Cardiac muscle cell (in vitro differentiated cells and primary cell): ENCODE measurements around the gene ERG. TPM values are rescaled to one million over a fixed set of nuclear protein-coding genes. Genes with fewer than 3 reads are reported as not detected.

Source experiments
- DNase-seq, 2 donors: peaks; one replicate each; pipeline versions ENCODE4 v3.0.0 to v3.0.0-alpha.2; 2010 to 2017; ENCODE audit warnings: low read depth in 1 of 2, low spot score in 1 of 2
- H3K27ac ChIP-seq: fragments of 200-600 bp; sonication (generic); 2 replicates; pipeline ENCODE4 v1.5.1; 2016
- H3K27me3 ChIP-seq: fragments of 200-600 bp; sonication (generic); 2 replicates; pipeline ENCODE4 v1.6.0; 2016; ENCODE audit warnings: control low read depth
- H3K36me3 ChIP-seq: fragments of 200-600 bp; sonication (generic); 2 replicates; pipeline ENCODE4 v1.5.1; 2016; ENCODE audit warnings: control low read depth
- H3K4me1 ChIP-seq: fragments of 200-600 bp; sonication (generic); 2 replicates; pipeline ENCODE4 v1.8.1; 2017; ENCODE audit warnings: low read depth, mild to moderate bottlenecking, mixed run types
- H3K4me3 ChIP-seq: fragments of 200-600 bp; sonication (generic); 2 replicates; pipeline ENCODE4 v1.5.1; 2016; ENCODE audit warnings: mild to moderate bottlenecking
- H3K9me3 ChIP-seq: fragments of 200-600 bp; sonication (generic); 2 replicates; pipeline ENCODE4 v1.5.1; 2017; ENCODE audit warnings: low read depth, mild to moderate bottlenecking, control low read depth
- polyA plus RNA-seq: library from polyadenylated mRNA; unstranded; fragments of >200 nt; fragmentation: Nextera tagmentation; extraction: Ambion mirVana; gene quantifications from 2 replicates; pipeline ENCODE4 v1.2.1, GENCODE V29; 2016
- total RNA-seq: library from RNA; depleted of rRNA; stranded (reverse); fragments of >200 nt; gene quantifications from 2 replicates; pipeline ENCODE4 v1.2.3, GENCODE V29; 2016
- TF ChIP-seq, protein P1 (sequence below): IDR thresholded peaks from 2 replicates; pipeline ENCODE4 v1.5.1; 2012; ENCODE audit warnings: low read depth, mild to moderate bottlenecking, low read length

The ERG gene
- total and polyA plus RNA-seq, 2 experiments from 2014 or later = 1.5 TPM; not detected in 1

DNA sequence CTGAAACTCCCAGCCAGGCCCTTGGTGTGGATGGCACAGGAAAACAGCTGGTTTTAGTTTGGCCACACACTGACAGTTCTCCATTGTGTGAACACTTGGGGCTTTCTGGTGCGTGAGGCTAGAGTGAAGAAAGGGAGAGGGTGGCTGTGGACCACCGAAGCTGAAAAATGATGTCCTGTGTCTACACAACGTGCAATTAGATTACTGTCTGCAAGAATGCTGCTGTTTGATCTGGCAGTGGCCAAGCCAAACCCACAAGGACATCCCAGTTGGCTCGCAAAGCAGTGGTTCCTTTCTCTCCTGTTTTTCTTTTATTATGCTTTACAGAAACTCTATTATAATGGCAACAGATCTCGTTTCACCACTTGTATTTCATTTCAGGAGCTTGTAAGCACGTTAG lies 58.9 kb downstream of the ERG start:
- Histone ChIP-seq H3K27ac (no peak overlapping the region), H3K4me1 (peaks cover 7% of the 10 kb centered on the region), H3K9me3 (no peaks in the 10 kb centered on the region), H3K27me3 (no peaks in the 10 kb centered on the region), H3K4me3 (no peak overlapping the region), H3K36me3 (no peaks in the 10 kb centered on the region)
- TF ChIP-seq, protein P1, sequence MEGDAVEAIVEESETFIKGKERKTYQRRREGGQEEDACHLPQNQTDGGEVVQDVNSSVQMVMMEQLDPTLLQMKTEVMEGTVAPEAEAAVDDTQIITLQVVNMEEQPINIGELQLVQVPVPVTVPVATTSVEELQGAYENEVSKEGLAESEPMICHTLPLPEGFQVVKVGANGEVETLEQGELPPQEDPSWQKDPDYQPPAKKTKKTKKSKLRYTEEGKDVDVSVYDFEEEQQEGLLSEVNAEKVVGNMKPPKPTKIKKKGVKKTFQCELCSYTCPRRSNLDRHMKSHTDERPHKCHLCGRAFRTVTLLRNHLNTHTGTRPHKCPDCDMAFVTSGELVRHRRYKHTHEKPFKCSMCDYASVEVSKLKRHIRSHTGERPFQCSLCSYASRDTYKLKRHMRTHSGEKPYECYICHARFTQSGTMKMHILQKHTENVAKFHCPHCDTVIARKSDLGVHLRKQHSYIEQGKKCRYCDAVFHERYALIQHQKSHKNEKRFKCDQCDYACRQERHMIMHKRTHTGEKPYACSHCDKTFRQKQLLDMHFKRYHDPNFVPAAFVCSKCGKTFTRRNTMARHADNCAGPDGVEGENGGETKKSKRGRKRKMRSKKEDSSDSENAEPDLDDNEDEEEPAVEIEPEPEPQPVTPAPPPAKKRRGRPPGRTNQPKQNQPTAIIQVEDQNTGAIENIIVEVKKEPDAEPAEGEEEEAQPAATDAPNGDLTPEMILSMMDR = no peak
- peak in 1 of 2 donors; percentile 55 for DNase-seq

DNA sequence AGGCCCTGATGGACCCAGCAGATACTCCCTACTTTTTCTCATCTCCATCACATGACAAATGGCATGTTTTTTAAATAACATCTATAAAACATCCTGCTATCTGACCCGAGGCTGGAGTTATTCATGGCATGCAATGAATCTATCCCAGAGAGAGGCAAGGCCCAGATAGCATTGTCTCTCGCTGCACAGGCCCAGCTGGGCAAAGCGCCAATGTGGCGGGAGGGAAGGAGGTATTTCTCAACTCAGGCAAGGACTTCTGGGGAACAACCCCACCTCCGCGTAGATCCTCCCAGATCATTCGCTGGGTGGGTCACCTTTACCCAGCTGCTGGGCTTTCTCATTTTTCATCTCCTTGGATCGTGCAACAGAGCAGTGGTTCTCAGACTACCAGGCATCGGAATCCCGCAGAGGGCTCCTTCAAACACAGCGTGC lies 59.8 kb downstream of the ERG start:
- TF ChIP-seq, protein P1 = no peak
- Histone ChIP-seq H3K4me1 (peaks cover 7% of the 10 kb centered on the region), H3K4me3 (no peak overlapping the region), H3K27me3 (no peaks in the 10 kb centered on the region), H3K27ac (no peak overlapping the region), H3K36me3 (no peaks in the 10 kb centered on the region), H3K9me3 (no peaks in the 10 kb centered on the region)
- peak; percentile 27 to 98 for DNase-seq

DNA sequence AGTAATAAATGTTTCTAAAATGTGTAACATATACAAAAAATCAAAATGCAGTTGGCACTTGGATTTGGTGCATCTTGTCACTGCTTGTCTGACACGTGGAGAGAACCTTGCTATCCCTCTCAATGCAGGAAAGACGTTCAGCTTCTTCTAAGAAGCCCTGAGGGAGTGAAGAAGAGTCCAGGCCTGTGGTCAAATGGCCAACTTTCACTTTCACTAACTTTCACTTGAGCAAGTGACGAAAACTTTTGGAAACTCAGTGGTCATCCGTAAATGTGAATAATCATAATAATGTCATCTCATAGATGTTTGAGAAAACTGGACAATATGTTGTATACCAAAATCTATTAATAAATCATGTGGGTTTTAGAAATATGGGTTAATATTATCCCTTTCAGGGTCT lies 61.9 kb downstream of the ERG start:
- H3K4me1 ChIP-seq = peaks cover 7% of the 10 kb centered on the region
- DNase-seq = no peak
- no peaks in the 10 kb centered on the region for H3K9me3 ChIP-seq
- TF ChIP-seq, protein P1 = no peak
- H3K27ac ChIP-seq = no peak overlapping the region
- H3K36me3 ChIP-seq = no peaks in the 10 kb centered on the region
- no peaks in the 10 kb centered on the region for H3K27me3 ChIP-seq
- no peak overlapping the region for H3K4me3 ChIP-seq

DNA sequence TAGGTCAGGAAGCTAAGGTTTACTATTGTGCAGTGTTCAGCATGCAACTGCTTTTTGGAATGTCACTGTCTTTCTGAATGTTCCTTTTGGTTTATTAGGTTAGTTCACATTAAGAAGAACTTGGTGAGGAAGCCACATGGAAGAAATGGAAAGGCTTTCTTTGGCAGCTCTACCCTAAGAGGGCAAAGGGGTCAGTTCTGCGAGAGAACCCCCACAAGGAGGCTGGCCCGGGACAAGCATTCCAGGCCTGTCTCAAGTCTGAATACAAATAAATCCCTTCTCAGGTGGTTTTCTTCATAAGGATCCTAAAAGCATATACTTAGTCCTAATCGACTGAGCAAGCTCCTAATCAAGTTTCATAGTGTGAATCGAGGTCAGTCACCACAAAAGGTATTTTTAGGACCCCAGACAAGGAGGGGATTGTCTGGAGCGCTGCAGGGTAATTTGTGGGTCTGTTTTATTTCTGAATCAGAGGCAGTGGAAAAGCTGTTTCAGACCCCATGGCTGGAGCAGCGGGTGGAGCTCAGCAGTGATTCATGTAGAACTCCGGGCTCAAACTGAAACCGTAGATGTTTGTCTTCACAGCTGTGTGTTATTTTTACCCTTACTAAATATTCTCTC lies 63.3 kb downstream of the ERG start:
- DNase-seq = peak; percentile 24 to 54
- Histone ChIP-seq H3K36me3 (no peaks in the 10 kb centered on the region), H3K27ac (no peak overlapping the region), H3K9me3 (no peaks in the 10 kb centered on the region), H3K4me1 (peaks cover 7% of the 10 kb centered on the region), H3K27me3 (no peaks in the 10 kb centered on the region), H3K4me3 (no peak overlapping the region)
- TF ChIP-seq, protein P1 = no peak

DNA sequence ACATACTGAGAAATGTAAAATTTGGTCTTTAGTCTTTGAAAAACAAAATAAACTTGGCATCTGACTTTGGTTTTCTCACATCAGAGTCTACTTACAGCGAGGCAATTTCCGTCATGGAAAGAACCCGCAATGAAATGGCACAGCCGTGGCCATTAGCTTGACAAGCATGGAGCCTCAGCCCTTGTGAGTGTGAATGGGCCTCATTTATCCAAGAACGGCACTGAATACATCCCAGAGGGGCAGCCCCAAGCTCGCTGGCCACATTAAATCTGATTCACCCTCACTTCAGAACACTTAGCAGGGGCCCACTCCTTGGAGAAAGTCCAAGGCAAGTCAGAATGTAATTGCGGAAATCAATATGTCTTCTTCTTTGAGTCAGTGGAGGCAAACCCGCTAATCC lies 64.8 kb downstream of the ERG start:
- no peaks in the 10 kb centered on the region for H3K36me3 ChIP-seq
- no peaks in the 10 kb centered on the region for H3K27me3 ChIP-seq
- no peak for DNase-seq
- H3K27ac ChIP-seq = no peak overlapping the region
- no peak overlapping the region for H3K4me3 ChIP-seq
- H3K4me1 ChIP-seq = peaks cover 7% of the 10 kb centered on the region
- TF ChIP-seq, protein P1 = no peak
- H3K9me3 ChIP-seq = no peaks in the 10 kb centered on the region
